ENCODE results near the gene JAK2.
A peak's percentile ranks its signal among the peaks of the same experiment; 100 is the strongest.

Gene JAK2

DNA sequence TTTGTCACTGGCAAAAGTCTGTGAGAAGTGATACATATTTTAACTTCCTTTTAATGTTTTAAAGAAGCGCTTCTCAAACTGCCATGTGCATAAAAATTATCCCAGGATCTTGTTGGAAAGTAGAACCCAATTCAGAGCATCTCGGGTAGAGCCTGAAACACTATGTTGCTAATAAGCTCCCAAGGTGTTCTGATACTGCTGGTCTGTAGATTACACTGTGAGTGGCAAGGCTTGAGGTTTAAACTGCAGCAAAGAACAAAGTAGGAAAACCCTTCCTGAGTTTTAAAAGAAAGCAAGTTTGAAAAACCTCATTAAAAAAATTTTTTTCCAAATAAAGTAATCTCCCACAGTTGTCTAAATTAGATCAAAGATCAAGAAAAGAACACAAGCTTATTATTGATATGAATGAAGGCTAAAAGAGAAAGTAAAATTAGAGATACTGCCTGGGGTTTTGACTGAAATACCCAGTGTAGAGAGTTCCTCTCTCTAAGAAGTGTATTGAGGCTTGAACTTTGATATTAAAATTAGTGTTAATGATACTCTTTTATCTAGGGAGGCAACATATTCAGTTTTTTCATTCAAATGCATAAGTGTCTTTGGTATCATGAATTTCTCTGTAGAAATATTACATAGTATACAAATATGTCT is 19.8 kb upstream of the JAK2 start:
- H3K27ac Mint-ChIP-seq = no peak overlapping the region
- no peaks in the 10 kb centered on the region for H3K36me3 Mint-ChIP-seq (ENCODE audit: low read depth)
- peaks cover 5% of the 10 kb centered on the region for H3K9me3 Mint-ChIP-seq
- H3K4me3 Mint-ChIP-seq = no peak overlapping the region
- H3K27me3 Mint-ChIP-seq = no peaks in the 10 kb centered on the region
- no peak for DNase-seq
- peaks cover 38% of the 10 kb centered on the region for H3K4me1 Mint-ChIP-seq (ENCODE audit: low read depth)

DNA sequence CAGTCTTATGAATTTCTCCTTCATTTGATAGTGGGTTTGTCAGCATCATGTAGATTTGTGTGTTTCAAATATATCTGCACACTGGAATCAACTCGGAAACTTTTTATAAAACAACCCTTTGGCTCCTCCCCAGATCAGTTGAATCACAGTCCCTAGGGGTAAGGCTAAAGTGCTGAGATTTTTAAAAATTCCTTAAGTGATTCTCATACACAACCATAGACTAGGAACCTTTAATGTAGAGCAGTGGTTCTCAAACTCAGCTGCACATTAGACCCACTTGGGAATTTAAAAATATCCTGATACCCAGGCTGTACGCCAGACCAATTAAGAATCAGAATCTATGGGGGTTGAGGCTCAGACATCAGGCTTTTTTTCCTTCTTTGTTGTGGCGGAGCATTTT is 17.5 kb upstream of the JAK2 start:
- no peaks in the 10 kb centered on the region for H3K36me3 Mint-ChIP-seq (ENCODE audit: low read depth)
- peak overlapping the region; percentile 22 for H3K27ac Mint-ChIP-seq
- DNase-seq = no peak
- H3K4me3 Mint-ChIP-seq = no peak overlapping the region
- H3K27me3 Mint-ChIP-seq = no peaks in the 10 kb centered on the region
- H3K4me1 Mint-ChIP-seq (ENCODE audit: low read depth) = peaks cover 37% of the 10 kb centered on the region
- H3K9me3 Mint-ChIP-seq = peaks cover 5% of the 10 kb centered on the region

DNA sequence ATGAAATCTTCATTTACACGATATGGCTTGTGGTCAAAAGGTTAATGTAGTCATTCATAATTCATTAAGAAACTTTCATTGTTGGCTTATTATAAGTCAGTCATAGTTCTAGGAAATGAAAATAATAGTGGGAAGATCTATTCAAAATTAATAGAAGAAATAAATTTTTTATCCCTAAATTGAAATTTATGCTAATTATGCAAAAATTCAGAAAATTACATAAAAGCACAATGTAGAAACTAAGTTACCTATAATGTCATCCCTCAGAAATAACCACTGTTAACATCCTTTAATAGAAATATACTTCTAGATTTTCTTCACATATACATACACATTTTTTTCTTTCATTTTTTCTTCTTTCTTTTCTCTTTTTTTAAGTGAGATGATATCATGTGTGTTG is 15.9 kb upstream of the JAK2 start:
- H3K9me3 Mint-ChIP-seq = peaks cover 3% of the 10 kb centered on the region
- H3K4me3 Mint-ChIP-seq = peak overlapping the region; percentile 18
- no peaks in the 10 kb centered on the region for H3K36me3 Mint-ChIP-seq (ENCODE audit: low read depth)
- no peak for DNase-seq
- H3K4me1 Mint-ChIP-seq (ENCODE audit: low read depth) = peaks cover 30% of the 10 kb centered on the region
- no peaks in the 10 kb centered on the region for H3K27me3 Mint-ChIP-seq
- H3K27ac Mint-ChIP-seq = no peak overlapping the region

DNA sequence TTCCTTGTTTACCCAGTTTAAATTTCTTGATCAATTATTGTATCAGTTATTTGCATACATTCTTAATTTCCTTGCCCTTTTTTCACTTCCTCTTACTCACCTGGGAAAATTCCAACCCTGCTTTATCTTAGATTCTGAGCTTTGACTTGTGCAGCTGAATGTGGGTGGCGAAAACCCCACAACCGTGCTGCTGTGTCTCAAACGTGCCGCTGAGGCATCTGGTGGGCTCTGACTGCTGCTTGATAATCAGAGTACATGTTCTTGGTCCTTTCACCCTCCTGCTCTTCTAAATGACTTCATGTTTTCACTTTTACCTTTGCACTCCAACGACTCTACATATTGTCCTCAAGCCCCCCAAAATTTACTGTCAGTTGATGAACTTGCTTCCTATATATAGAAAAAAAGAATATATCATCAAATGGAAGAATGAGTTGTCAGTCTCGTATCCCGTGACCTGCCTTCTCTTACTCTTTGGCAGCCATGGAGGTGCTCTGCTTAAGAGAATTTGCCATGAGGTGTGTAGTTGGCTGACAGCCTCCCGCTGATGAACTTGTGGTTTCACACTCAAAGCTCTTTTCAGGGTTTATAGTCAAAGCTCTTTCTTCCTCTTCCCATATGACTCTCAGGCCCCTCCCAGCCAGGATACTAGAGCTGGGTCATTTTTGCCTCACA is 14.0 kb upstream of the JAK2 start:
- peaks cover 23% of the 10 kb centered on the region for H3K4me1 Mint-ChIP-seq (ENCODE audit: low read depth)
- no peak overlapping the region for H3K27ac Mint-ChIP-seq
- DNase-seq = peak; percentile 74
- H3K4me3 Mint-ChIP-seq = no peak overlapping the region
- no peaks in the 10 kb centered on the region for H3K9me3 Mint-ChIP-seq
- H3K27me3 Mint-ChIP-seq = no peaks in the 10 kb centered on the region
- no peaks in the 10 kb centered on the region for H3K36me3 Mint-ChIP-seq (ENCODE audit: low read depth)

DNA sequence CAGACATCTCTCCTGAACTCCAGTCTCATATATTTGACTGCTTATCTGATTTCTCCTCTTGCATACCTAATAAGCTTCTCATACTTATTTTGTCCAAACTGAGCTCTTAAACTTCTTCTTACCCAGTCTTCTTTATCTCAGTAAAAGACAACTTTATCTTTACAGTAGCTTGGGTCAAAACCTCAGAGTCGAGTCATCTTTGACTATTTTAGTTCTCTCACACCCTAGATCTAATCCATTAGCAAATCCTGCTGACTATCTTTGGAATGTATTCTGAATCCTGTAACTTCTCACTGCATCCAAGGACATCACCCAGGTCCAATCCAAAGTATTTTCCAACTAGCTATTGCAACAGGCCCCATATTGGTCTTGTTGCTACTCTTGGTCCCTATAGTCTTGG is 11.8 kb upstream of the JAK2 start:
- no peaks in the 10 kb centered on the region for H3K9me3 Mint-ChIP-seq
- H3K27ac Mint-ChIP-seq = no peak overlapping the region
- H3K4me1 Mint-ChIP-seq (ENCODE audit: low read depth) = peaks cover 11% of the 10 kb centered on the region
- no peak overlapping the region for H3K4me3 Mint-ChIP-seq
- DNase-seq = no peak
- no peaks in the 10 kb centered on the region for H3K27me3 Mint-ChIP-seq
- no peaks in the 10 kb centered on the region for H3K36me3 Mint-ChIP-seq (ENCODE audit: low read depth)

DNA sequence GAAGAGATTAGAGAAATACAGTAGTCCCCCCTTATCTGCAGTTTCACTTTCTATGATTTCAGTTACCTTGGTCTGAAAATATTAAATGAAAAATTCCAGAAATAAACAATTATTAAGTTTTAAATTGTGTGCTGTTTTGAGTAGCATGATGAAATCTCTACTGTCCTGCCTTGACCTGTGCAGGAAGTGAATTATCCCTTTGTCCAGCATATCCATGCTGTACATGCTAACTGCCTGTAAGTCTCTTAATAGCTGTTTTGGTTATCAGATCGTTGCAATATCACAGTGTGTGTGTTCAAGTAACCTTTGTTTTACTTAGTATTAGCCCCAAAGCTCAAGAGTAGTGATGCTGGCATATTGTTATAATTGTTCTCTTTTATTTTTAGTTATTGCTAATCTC is 11.2 kb upstream of the JAK2 start:
- peaks cover 7% of the 10 kb centered on the region for H3K4me1 Mint-ChIP-seq (ENCODE audit: low read depth)
- H3K9me3 Mint-ChIP-seq = no peaks in the 10 kb centered on the region
- DNase-seq = no peak
- no peak overlapping the region for H3K4me3 Mint-ChIP-seq
- no peaks in the 10 kb centered on the region for H3K36me3 Mint-ChIP-seq (ENCODE audit: low read depth)
- H3K27me3 Mint-ChIP-seq = no peaks in the 10 kb centered on the region
- H3K27ac Mint-ChIP-seq = no peak overlapping the region

DNA sequence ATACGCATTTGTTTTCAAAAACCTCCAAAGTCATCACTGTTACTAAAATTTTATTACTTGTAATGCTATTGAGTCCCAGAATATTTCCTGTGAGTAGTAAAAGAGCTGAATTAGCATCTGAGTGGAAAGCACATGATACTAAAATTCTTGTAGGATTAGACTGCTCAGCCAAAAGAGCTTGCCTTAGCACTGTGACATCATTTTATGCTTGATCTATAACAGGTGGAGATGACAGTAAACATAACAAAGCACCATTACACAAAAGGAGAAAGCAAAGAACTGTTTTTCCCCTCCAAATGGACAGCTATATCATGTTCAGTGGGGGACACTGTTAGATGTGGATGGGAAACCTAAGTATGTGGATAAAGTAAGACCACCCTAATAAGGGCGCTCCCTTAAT is 5.8 kb upstream of the JAK2 start:
- Mint-ChIP-seq H3K27ac (peak overlapping the region; percentile 85), H3K4me1 (ENCODE audit: low read depth) (peaks cover 55% of the 10 kb centered on the region), H3K4me3 (no peak overlapping the region), H3K27me3 (no peaks in the 10 kb centered on the region), H3K36me3 (ENCODE audit: low read depth) (peaks cover 1% of the 10 kb centered on the region), H3K9me3 (no peaks in the 10 kb centered on the region)
- DNase-seq = no peak

DNA sequence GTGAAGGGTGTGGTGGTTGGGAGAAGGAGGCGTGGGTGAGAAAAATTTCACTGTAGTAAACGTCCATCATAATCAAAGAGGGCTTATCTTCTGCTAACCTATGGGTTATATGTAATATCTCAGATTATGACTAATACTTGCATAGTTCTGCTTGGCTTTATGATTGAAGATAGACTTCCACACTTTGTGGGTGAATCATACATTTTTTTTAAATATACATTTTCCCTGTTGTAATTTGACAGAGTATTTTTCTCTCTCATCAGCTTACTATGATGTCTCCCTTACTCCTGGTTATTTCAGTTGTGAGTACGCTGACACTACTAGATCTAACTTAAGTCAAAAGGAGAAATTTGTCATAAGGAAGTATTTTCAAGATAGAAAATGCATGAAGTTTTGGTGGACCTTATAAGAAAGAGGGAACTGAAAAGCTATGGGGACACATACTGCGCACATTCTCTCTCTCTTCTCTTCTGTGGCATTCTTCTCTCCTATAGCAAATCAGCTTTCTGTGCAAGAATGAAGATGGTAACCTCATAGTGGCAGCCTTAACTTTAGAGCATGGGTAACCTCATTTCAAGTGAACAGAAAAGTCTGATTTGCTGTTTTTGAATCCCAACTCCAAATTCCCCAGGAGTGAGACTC is 4.9 kb upstream of the JAK2 start:
- Mint-ChIP-seq H3K9me3 (no peaks in the 10 kb centered on the region), H3K4me1 (ENCODE audit: low read depth) (peaks cover 58% of the 10 kb centered on the region), H3K27me3 (no peaks in the 10 kb centered on the region), H3K27ac (peak overlapping the region; percentile 85), H3K4me3 (peak overlapping the region; percentile 38), H3K36me3 (ENCODE audit: low read depth) (peaks cover 6% of the 10 kb centered on the region)
- DNase-seq = no peak

DNA sequence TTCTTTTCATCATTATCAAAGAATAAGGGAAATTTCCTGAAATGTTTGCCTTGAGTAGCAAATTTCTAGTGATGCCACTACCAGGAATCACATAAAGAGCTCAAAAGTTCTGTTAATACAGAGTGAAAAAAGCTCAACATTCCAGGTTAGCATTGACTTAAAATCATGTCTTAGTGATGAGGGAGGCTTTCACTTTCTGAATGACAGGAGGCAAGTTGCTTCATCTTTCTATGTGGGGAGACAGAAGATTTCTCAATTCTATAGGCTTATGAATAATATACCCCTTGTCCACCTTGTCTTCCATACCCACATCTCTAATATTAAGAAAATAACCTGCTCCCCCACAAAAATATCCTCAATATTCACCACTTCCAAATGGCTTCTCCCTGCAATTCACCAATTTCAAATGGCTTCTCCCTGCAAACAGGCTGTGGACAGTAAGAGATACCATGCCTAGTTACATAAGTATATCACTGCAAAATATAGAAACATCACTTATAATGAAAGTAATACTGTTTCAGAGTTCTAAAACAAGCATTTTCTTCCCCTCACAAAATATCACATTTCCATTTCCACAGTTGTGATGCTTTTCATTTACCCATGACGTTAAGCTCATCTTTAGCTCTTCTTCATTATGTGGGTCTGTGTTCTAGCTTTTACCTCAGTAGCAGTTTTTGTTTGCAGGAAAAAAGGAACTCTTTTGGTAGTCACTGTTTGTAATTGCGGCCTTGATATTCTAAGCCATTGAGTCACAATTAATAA is 2.2 kb upstream of the JAK2 start:
- peaks cover 26% of the 10 kb centered on the region for H3K36me3 Mint-ChIP-seq (ENCODE audit: low read depth)
- no peak overlapping the region for H3K4me3 Mint-ChIP-seq
- DNase-seq = no peak
- peaks cover 70% of the 10 kb centered on the region for H3K4me1 Mint-ChIP-seq (ENCODE audit: low read depth)
- H3K27ac Mint-ChIP-seq = peak overlapping the region; percentile 94
- H3K9me3 Mint-ChIP-seq = no peaks in the 10 kb centered on the region
- no peaks in the 10 kb centered on the region for H3K27me3 Mint-ChIP-seq

DNA sequence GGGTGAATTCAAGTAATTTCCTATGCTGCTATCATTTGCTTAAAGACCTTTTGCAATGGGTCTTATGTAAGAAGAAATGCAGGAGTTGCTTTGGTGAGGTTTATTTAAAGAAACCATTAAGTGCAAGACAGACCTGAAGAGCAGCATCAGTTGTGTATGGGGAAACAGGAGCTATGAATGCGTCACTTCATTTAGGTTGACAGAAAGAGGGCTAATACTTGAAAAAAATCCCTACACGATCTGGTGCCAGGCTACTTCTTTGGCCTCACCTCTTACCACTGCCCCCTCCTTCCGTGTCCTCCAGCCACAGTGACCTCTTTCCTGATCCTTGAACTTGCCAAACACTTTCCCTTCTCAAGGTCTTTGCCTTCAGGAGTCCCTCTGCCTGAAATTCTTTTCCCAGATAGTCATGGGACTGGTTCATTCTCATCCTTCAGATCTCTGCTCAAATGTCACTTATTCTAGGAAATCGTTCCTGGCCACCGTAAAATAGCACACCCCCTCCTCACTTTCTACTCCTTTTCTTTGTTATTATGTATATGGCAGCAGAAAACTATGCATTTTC is 1.4 kb upstream of the JAK2 start:
- peaks cover 26% of the 10 kb centered on the region for H3K36me3 Mint-ChIP-seq (ENCODE audit: low read depth)
- peak overlapping the region; percentile 94 for H3K27ac Mint-ChIP-seq
- no peak for DNase-seq
- H3K9me3 Mint-ChIP-seq = no peaks in the 10 kb centered on the region
- no peak overlapping the region for H3K4me3 Mint-ChIP-seq
- H3K4me1 Mint-ChIP-seq (ENCODE audit: low read depth) = peaks cover 67% of the 10 kb centered on the region
- no peaks in the 10 kb centered on the region for H3K27me3 Mint-ChIP-seq

DNA sequence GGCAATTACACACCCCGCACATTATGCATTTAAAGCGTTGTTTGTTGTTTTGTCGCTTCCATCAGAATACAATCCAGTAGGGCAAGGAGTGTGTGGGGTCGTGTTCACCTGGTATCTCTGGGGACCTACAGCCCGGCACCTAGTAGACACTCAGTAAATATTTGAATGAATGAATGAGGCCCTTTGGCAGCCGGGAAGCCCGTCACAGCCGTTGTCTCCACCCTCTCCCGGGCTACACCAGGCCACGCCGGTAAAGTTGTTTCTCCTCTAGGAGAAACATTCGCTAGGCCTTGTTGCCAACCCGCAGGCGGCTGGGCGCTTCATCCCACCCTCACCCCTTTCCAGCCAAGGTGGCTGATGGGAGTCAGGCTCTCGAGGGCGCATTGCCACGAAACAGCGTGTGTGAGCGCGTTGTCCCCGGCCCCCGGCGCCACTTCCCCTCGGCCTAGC is 876 bp upstream of the JAK2 start:
- peaks cover 64% of the 10 kb centered on the region for H3K4me1 Mint-ChIP-seq (ENCODE audit: low read depth)
- H3K27me3 Mint-ChIP-seq = no peaks in the 10 kb centered on the region
- no peak for DNase-seq
- H3K9me3 Mint-ChIP-seq = no peaks in the 10 kb centered on the region
- H3K36me3 Mint-ChIP-seq (ENCODE audit: low read depth) = peaks cover 26% of the 10 kb centered on the region
- peak overlapping the region; percentile 94 for H3K27ac Mint-ChIP-seq
- no peak overlapping the region for H3K4me3 Mint-ChIP-seq

DNA sequence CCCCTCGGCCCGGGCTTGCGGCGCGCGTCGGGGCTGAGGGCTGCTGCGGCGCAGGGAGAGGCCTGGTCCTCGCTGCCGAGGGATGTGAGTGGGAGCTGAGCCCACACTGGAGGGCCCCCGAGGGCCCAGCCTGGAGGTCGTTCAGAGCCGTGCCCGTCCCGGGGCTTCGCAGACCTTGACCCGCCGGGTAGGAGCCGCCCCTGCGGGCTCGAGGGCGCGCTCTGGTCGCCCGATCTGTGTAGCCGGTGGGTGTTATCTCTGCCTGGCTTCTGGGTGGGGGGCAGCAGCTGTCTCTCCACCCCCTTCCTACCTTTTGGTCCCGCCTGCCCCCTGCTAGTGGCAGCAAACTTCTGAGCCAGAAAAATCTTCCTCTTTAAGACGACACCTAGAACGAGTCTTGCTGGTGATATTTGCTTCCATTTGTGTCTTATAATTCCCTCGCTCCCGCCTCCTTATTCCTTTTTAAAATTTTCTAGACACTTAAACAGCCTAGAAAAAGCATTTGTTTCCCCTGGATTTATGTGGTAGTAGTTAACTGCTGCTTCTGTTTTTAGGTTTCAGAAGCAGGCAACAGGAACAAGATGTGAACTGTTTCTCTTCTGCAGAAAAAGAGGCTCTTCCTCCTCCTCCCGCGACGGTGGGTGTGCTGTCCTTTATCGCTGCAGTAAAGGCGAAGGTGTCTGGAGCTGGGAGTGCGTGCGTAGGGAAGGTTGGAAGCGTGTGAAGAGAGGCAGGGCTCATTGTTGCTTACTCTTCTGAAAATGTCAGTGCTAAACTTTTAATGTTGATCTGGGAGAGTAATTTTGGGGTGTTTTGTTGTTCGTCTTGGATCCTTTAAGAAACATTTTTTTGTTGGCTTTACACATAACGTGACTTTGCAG is 554 bp downstream of the JAK2 start:
- peaks cover 49% of the 10 kb centered on the region for H3K4me1 Mint-ChIP-seq (ENCODE audit: low read depth)
- H3K9me3 Mint-ChIP-seq = no peaks in the 10 kb centered on the region
- DNase-seq = peak; percentile 51
- H3K36me3 Mint-ChIP-seq (ENCODE audit: low read depth) = peaks cover 26% of the 10 kb centered on the region
- no peak overlapping the region for H3K4me3 Mint-ChIP-seq
- no peaks in the 10 kb centered on the region for H3K27me3 Mint-ChIP-seq
- peak overlapping the region; percentile 94 for H3K27ac Mint-ChIP-seq

DNA sequence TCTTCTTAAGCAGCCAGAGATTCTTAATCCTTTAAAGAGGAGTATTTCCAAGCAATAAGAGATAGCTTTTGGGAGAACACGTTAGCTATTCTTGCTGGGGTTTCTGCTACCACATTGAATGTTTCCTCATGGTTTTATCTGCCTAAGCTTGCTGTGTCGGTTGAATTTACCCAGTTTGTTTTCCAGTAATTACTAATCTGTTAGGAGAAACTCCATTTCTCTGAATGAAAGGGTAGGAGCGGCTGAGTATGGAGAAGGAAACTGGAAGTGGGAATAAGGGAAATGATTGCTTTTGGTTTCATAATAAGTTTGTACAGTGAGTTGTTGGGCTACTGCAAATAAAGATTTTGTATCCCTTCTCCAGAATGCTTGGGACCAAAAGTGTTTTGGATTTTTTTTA is 1.2 kb downstream of the JAK2 start:
- no peak for DNase-seq
- Mint-ChIP-seq H3K27ac (peak overlapping the region; percentile 94), H3K9me3 (no peaks in the 10 kb centered on the region), H3K36me3 (ENCODE audit: low read depth) (peaks cover 26% of the 10 kb centered on the region), H3K4me1 (ENCODE audit: low read depth) (peaks cover 45% of the 10 kb centered on the region), H3K27me3 (no peaks in the 10 kb centered on the region), H3K4me3 (no peak overlapping the region)

DNA sequence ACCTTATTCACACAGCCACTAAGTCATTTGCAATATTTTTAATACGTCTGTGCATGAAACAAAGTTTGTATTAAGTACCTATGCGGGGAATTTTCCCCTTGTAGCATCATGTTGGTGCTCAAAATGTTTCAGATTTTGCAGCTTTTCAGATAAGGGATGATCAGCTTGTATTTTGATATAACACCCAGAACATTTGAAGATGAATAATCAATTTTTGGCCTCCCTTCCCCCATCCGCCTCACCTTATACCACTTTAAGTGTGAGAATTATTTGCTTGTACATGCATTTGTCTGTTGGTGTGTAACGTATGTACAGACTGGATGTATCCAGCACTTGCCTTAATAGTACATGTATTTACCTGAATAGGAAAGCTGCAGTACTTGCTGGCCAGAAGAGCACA is 1.7 kb downstream of the JAK2 start:
- H3K36me3 Mint-ChIP-seq (ENCODE audit: low read depth) = peaks cover 29% of the 10 kb centered on the region
- no peak for DNase-seq
- no peaks in the 10 kb centered on the region for H3K9me3 Mint-ChIP-seq
- no peaks in the 10 kb centered on the region for H3K27me3 Mint-ChIP-seq
- no peak overlapping the region for H3K4me3 Mint-ChIP-seq
- H3K27ac Mint-ChIP-seq = peak overlapping the region; percentile 94
- peaks cover 44% of the 10 kb centered on the region for H3K4me1 Mint-ChIP-seq (ENCODE audit: low read depth)

Data from activated T-cell treated with anti-CD3 and anti-CD28 coated beads, Interleukin-2, amount 50 U/mL, for 24 hours (primary cell).